Activated CD4-positive, alpha-beta memory T cell treated with anti-CD3 and anti-CD28 coated beads, Interleukin-2, amount 10 ng/mL, durations not matched to agents 7 days and 5 days (primary cell): Measurements from ENCODE around the gene S100A6. TPM values are rescaled to one million over a fixed set of nuclear protein-coding genes. Genes with fewer than 3 reads are reported as not detected.
"Not testable (repeated sequence)": the region's sequence is repeated elsewhere in the genome, so short reads cannot be mapped to it uniquely, and the experiment has no call there.

Source experiments
- CTCF ChIA-PET: fragments of 350-600 bp; sonication (Branson Sonifier 250); formaldehyde crosslinking; loops from one replicate; lab custom pipeline; 2021; ENCODE audit warnings: antibody characterized with exemption, inconsistent platforms; lab: Charles Lee
- POLR2A ChIA-PET: fragments of 350-600 bp; sonication (Branson Sonifier 250); formaldehyde crosslinking; loops from one replicate; lab custom pipeline; 2021; ENCODE audit warnings: antibody characterized with exemption; lab: Charles Lee
- DNase-seq: peaks from one replicate; pipeline ENCODE4 v3.0.0-alpha.2; 2020
- H3K27ac Mint-ChIP-seq: one replicate; pipeline ENCODE4 v1.8.0; 2021; ENCODE audit warnings: mild to moderate bottlenecking, mixed read lengths
- H3K27me3 Mint-ChIP-seq: one replicate; pipeline ENCODE4 v1.8.0; 2021; ENCODE audit warnings: mixed read lengths
- H3K36me3 Mint-ChIP-seq: one replicate; pipeline ENCODE4 v1.8.0; 2021; ENCODE audit warnings: low read depth, mixed read lengths
- H3K4me1 Mint-ChIP-seq: one replicate; pipeline ENCODE4 v1.8.0; 2021; ENCODE audit warnings: mixed read lengths
- H3K4me3 Mint-ChIP-seq: one replicate; pipeline ENCODE4 v1.8.0; 2021; ENCODE audit warnings: mild to moderate bottlenecking, mixed read lengths
- H3K9me3 Mint-ChIP-seq: one replicate; pipeline ENCODE4 v1.8.0; 2021; ENCODE audit warnings: mixed read lengths
- total RNA-seq, 2 experiments: library from RNA; stranded (reverse); gene quantifications; one replicate each; pipeline ENCODE4 v1.2.3, GENCODE V29; 2021

The S100A6 gene
- total RNA-seq: 100 to 1,000 TPM; 781 to 799 TPM

DNA sequence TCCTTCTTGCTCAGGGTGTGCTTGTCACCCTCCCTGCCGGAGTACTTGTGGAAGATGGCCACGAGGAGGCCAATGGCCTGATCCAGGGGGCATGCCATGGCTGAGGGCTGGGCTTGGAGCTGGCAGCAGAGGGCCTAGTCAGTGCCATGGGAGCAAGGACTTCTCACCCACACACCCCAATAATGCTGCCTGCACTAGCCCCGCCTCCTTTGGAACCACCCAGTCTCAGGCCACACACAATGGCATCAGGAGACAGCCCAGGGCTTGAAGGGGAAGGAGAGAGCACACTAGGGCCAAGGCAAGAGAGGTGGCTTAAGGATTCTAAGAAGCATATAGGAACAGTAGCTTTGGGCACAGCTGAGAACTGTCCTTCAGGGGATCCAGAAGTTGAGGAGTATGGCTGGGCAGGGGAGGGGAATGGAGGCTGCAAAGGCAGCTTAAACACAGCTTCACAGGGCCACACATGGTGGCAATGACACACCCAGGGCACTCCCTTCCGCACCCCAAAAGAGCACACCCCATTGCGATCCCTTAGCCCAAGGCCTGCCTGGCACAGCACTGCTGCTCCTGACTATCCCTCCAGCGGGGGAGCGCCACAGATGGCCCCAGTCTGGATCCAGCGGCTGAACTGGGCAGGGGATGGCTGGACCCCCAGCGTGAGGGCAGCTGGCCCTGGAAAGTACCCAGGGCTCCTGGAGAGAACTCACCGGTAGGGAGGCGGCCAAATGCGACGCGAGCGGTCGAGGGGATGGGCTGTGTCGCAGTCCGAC, at the start of gene S100A6:
TSS of gene S100A6 (minus strand) at position 750 of the 770 bp plus-strand sequence. CDS start at position 98, 652 bp downstream.
- H3K27me3 Mint-ChIP-seq: no peaks in the 10 kb centered on the region
- H3K4me3 Mint-ChIP-seq: peak within 1 kb of the TSS; percentile 99
- peaks cover 79% of the 10 kb centered on the region for H3K4me1 Mint-ChIP-seq
- CTCF ChIA-PET: interaction anchor here (1.0 to 6.1 kb wide), 11 partner anchors 10 to 1500 kb away, joined by 3 to 202 read pairs (median 7); partner anchors contain the start of genes CHTOP, S100A2, S100A3 and S100A4
- POLR2A ChIA-PET: interaction anchor here (0.6 to 7.1 kb wide), 19 partner anchors 9 to 428 kb away, joined by 3 to 281 read pairs (median 8); partner anchors contain the start of genes CHTOP, DENND4B, ILF2 and S100A1
- peaks cover 53% of the 10 kb centered on the region for H3K36me3 Mint-ChIP-seq
- DNase-seq: peak; percentile 72
- peak within 1 kb of the TSS; percentile 94 for H3K27ac Mint-ChIP-seq
- no peaks in the 10 kb centered on the region for H3K9me3 Mint-ChIP-seq

DNA sequence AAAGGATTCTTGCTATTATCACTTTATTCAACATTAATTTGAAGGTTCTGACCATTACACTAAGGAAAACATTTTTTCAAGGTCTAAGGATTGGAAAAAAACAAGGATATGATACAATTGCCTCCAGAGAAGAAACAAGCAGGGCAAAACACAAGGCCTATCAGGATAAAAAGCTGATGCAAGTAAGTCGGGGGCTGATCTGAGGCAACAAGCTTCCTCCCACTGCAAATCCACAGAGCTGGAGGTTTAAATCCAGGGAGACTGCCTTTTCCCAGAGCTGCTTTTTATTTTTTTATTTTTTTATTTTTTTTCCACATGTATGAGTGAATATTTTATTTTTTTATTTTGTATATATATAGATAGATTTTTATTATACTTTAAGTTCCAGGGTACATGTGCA, 49.2 kb upstream of the S100A6 start:
- Mint-ChIP-seq H3K9me3 (no peaks in the 10 kb centered on the region), H3K4me1 (no peaks in the 10 kb centered on the region), H3K36me3 (no peaks in the 10 kb centered on the region), H3K4me3 (no peak overlapping the region), H3K27ac (no peak overlapping the region), H3K27me3 (peaks cover 11% of the 10 kb centered on the region)
- ChIA-PET CTCF (interaction anchor here (1.0 kb wide), 1 partner anchor 23 kb away, joined by 3 read pairs; no protein-coding TSS in a partner anchor), POLR2A (interaction anchor here (1.0 kb wide), 1 partner anchor 12 kb away, joined by 3 read pairs; no protein-coding TSS in a partner anchor)
- no peak for DNase-seq

DNA sequence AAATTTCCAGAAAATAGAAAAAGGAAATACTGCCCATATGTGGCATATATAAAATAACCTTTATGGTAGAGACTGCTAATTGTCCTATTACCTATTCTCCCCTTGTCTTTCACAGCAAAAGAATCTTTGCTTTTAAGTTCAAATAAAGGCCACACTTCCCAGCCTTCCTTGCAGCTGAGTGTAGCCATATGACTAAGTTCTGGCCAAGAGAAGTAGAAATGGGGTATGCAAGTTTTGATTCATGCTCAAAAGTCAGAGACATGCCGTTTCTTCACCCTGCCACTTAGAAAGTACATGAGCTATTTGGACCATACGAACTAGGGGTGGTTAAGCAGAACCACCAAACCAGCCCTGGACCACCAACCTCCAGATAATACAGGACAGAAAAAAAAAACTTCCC, 48.2 kb upstream of the S100A6 start:
- no peak for DNase-seq
- no peak overlapping the region for H3K4me3 Mint-ChIP-seq

DNA sequence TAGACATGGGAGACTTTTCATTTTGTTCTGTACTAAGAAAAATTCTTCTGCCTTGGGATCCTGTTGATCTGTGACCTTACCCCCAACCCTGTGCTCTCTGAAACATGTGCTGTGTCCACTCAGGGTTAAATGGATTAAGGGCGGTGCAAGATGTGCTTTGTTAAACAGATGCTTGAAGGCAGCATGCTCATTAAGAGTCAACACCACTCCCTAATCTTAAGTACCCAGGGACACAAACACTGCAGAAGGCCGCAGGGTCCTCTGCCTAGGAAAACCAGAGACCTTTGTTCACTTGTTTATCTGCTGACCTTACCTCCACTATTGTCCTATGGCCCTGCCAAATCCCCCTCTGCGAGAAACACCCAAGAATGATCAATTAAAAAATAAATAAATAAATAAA, 47.7 kb upstream of the S100A6 start:
- DNase-seq, POLR2A ChIA-PET, H3K9me3 Mint-ChIP-seq, H3K27ac Mint-ChIP-seq, H3K4me3 Mint-ChIP-seq, H3K36me3 Mint-ChIP-seq, H3K4me1 Mint-ChIP-seq: not testable (repeated sequence)
- H3K27me3 Mint-ChIP-seq: peaks cover 21% of the 10 kb centered on the region
- CTCF ChIA-PET: interaction anchor here (0.6 to 0.7 kb wide), 2 partner anchors 11 to 89 kb away, joined by 3 to 4 read pairs; no protein-coding TSS in a partner anchor

More for the DNA sequence above, 48.2 kb upstream of the S100A6 start:
- POLR2A ChIA-PET: no interaction called here
- Mint-ChIP-seq H3K4me1 (no peaks in the 10 kb centered on the region), H3K9me3 (no peaks in the 10 kb centered on the region), H3K36me3 (no peaks in the 10 kb centered on the region), H3K27ac (no peak overlapping the region), H3K27me3 (peaks cover 16% of the 10 kb centered on the region)
- CTCF ChIA-PET: interaction anchor here (0.6 to 0.7 kb wide), 2 partner anchors 11 to 90 kb away, joined by 3 to 4 read pairs; no protein-coding TSS in a partner anchor

DNA sequence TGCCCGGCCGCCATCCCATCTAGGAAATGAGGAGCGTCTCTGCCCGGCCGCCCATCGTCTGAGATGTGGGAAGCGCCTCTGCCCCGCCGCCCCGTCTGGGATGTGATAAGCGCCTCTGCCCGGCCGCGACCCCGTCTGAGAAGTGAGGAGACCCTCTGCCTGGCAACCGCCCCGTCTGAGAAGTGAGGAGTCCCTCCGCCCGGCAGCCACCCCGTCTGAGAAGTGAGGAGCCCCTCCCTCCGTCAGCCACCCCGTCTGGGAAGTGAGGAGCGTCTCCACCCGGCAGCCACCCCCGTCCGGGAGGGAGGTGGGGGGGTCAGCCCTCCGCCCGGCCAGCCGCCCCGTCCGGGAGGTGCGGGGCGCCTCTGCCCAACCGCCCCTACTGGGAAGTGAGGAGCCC, 47.0 kb upstream of the S100A6 start:
- H3K27me3 Mint-ChIP-seq: peaks cover 28% of the 10 kb centered on the region
- H3K4me3 Mint-ChIP-seq: not testable (repeated sequence)

DNA sequence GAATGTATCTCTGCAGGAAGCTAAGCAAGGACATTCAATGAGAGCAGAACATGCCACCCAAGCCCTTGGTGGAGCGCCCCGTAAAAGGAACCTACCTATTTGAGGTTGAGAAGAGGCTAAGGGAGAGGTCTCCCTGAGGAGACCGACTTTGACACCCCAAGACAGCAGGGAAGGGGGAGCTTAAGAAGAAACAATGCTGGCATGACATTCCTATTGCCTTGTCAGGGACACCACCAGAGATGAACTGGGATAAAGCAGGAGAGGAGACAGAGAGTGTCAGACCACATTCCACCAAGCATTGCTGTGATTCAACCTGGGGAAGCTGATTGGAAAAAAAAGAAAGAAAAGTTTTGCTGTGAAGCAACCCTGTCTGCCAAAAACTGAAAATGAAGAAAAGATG, 43.1 kb upstream of the S100A6 start:
- Mint-ChIP-seq H3K27ac (no peak overlapping the region), H3K27me3 (peaks cover 28% of the 10 kb centered on the region), H3K36me3 (no peaks in the 10 kb centered on the region), H3K9me3 (no peaks in the 10 kb centered on the region), H3K4me1 (peaks cover 9% of the 10 kb centered on the region), H3K4me3 (no peak overlapping the region)
- POLR2A ChIA-PET: interaction anchor here (2.0 kb wide), 1 partner anchor 55 kb away, joined by 8 read pairs; the partner anchor contains the start of gene CHTOP
- DNase-seq: no peak
- CTCF ChIA-PET: interaction anchor here (0.8 kb wide), 1 partner anchor 36 kb away, joined by 3 read pairs; no protein-coding TSS in a partner anchor

More for the DNA sequence above, 47.0 kb upstream of the S100A6 start:
- H3K9me3 Mint-ChIP-seq, CTCF ChIA-PET, POLR2A ChIA-PET, H3K36me3 Mint-ChIP-seq, H3K4me1 Mint-ChIP-seq, H3K27ac Mint-ChIP-seq, DNase-seq: not testable (repeated sequence)

DNA sequence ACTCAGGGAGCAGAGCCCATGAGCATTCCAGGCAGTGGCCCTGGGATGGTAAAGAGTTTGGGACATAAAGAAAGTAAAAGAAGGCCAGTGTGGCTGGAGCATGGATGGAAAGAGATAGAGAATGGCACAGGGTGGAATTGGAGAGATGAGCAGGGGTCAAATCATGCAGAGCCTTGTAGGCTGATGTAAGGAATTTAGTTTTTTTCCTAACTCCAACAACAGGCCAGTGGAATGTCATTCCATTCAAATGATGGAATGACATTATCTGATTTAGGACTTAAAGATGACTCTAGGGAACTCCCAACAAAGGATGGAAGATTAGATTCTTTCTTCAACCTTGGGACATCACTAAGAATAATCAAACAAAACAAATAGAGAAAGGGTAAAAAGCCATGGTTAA, 42.7 kb upstream of the S100A6 start:
- Mint-ChIP-seq H3K4me1 (peaks cover 9% of the 10 kb centered on the region), H3K27me3 (peaks cover 28% of the 10 kb centered on the region), H3K27ac (no peak overlapping the region), H3K9me3 (no peaks in the 10 kb centered on the region), H3K36me3 (no peaks in the 10 kb centered on the region), H3K4me3 (no peak overlapping the region)
- no peak for DNase-seq
- POLR2A ChIA-PET: interaction anchor here (0.6 to 2.0 kb wide), 2 partner anchors 56 to 379 kb away, joined by 3 to 8 read pairs; partner anchors contain the start of gene CHTOP
- CTCF ChIA-PET: interaction anchor here (0.8 kb wide), 1 partner anchor 37 kb away, joined by 3 read pairs; no protein-coding TSS in a partner anchor

DNA sequence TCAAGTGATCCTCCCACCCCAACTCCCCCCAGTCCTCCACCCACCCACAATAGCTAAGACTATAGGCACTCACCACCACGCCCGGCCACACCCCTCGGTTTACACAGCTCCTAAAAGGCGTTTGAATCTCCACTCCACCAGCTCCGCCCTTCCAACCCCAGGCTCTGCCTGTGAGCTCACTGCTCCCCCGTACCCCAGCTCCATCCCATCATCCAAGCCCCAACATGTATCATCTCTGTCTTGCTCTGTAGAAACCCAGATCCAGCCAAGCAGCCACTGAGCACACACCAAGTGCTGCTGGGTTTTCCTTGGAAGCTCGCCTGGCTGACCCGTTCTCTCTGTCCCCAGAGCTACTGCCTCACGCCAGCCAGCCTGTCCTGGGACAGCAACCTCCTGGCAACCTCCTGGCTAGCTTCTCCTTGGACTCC, 41.8 kb upstream of the S100A6 start:
- POLR2A ChIA-PET: interaction anchor here (0.6 to 2.0 kb wide), 3 partner anchors 25 to 380 kb away, joined by 3 to 8 read pairs (median 3); partner anchors contain the start of gene CHTOP
- H3K27me3 Mint-ChIP-seq: peaks cover 28% of the 10 kb centered on the region
- DNase-seq: no peak
- H3K36me3 Mint-ChIP-seq: no peaks in the 10 kb centered on the region
- CTCF ChIA-PET: interaction anchor here (0.8 to 1.1 kb wide), 3 partner anchors 45 to 67 kb away, joined by 3 to 4 read pairs (median 4); partner anchors contain the start of gene S100A13
- H3K4me1 Mint-ChIP-seq: peaks cover 18% of the 10 kb centered on the region
- no peaks in the 10 kb centered on the region for H3K9me3 Mint-ChIP-seq
- H3K4me3 Mint-ChIP-seq: no peak overlapping the region
- no peak overlapping the region for H3K27ac Mint-ChIP-seq

DNA sequence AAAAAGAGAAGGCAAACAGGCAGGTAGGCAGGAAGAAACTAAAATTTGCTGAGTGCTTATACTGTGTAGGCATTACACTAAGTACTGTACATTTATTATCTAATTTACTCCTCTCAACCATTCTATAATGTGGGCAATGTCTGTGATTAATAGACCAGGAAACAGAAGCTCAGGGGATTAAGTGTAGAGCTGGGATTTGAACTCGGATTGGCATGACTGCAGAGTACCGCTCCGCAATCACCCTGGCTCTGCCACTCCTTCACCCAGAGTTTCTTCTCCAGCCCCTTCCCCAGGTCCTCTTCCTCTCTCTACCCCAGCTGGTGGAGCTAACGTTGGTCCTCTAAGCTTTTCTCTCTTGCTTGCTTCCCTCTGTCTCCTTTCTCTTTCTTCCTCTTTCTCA, 41.3 kb upstream of the S100A6 start:
- H3K4me3 Mint-ChIP-seq: no peak overlapping the region
- H3K9me3 Mint-ChIP-seq: no peaks in the 10 kb centered on the region
- H3K27me3 Mint-ChIP-seq: peaks cover 28% of the 10 kb centered on the region
- no peak for DNase-seq
- ChIA-PET CTCF (interaction anchor here (0.8 to 1.1 kb wide), 3 partner anchors 45 to 67 kb away, joined by 3 to 4 read pairs (median 4); partner anchors contain the start of gene S100A13), POLR2A (interaction anchor here (1.1 to 2.0 kb wide), 2 partner anchors 26 to 57 kb away, joined by 3 to 8 read pairs; partner anchors contain the start of gene CHTOP)
- H3K4me1 Mint-ChIP-seq: peaks cover 22% of the 10 kb centered on the region
- H3K27ac Mint-ChIP-seq: no peak overlapping the region
- H3K36me3 Mint-ChIP-seq: no peaks in the 10 kb centered on the region

DNA sequence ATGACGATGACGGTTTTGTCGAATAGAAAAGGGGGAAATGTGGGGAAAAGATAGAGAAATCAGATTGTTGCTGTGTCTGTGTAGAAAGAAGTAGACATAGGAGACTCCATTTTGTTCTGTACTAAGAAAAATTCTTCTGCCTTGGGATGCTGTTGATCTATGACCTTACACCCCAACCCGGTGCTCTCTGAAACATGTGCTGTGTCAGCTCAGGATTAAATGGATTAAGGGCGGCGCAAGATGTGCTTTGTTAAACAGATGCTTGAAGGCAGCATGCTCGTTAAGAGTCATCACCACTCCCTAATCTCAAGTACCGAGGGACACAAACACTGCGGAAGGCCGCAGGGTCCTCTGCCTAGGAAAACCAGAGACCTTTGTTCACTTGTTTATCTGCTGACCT, 39.7 kb upstream of the S100A6 start:
- H3K27ac Mint-ChIP-seq, H3K4me3 Mint-ChIP-seq, POLR2A ChIA-PET, H3K9me3 Mint-ChIP-seq, DNase-seq, H3K36me3 Mint-ChIP-seq: not testable (repeated sequence)
- Mint-ChIP-seq H3K4me1 (peaks cover 30% of the 10 kb centered on the region), H3K27me3 (peaks cover 28% of the 10 kb centered on the region)
- CTCF ChIA-PET: interaction anchor here (1.2 kb wide), 2 partner anchors 40 to 65 kb away, joined by 4 to 5 read pairs; partner anchors contain the start of gene S100A14

DNA sequence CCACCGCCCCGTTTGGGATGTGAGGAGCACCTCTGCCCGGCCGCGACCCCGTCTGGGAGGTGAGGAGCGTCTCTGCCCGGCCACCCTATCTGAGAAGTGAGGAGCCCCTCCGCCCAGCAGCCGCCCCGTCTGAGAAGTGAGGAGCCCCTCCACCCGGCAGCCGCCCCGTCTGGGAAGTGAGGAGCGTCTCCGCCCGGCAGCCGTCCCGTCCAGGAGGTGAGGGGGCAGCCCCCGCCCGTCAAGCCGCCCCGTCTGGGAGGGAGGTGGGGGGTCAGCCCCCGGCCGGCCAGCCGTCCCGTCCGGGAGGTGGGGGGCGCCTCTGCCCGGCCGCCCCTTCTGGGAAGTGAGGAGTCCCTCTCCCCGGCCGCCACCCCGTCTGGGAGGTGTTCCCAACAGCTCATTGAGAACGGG, 39.3 kb upstream of the S100A6 start:
- Mint-ChIP-seq H3K4me1 (peaks cover 30% of the 10 kb centered on the region), H3K27me3 (peaks cover 28% of the 10 kb centered on the region)
- H3K27ac Mint-ChIP-seq, H3K4me3 Mint-ChIP-seq, POLR2A ChIA-PET, H3K36me3 Mint-ChIP-seq, H3K9me3 Mint-ChIP-seq, CTCF ChIA-PET, DNase-seq: not testable (repeated sequence)

DNA sequence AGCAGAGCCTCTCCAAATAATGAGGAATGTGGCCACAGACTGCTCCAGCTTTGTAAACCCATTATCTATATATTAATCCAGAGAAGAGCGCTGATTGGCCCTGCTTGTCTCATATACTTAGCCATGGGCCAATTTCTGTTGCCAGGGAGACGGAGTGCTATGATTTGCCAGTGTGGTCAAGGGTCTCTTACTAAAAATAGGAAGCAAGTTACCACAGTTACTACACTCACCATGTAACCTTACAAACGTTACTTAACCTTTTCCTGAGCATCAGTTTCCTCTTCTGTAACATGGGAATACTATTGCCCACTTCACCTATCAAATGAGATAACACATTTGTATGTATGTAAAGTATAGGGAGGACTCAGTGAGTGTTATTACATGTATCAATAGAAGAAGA, 37.6 kb upstream of the S100A6 start:
- Mint-ChIP-seq H3K9me3 (no peaks in the 10 kb centered on the region), H3K4me3 (no peak overlapping the region), H3K36me3 (no peaks in the 10 kb centered on the region), H3K27ac (peak overlapping the region; percentile 54), H3K4me1 (peaks cover 43% of the 10 kb centered on the region), H3K27me3 (peaks cover 17% of the 10 kb centered on the region)
- ChIA-PET POLR2A (interaction anchor here (0.9 to 6.3 kb wide), 6 partner anchors 12 to 417 kb away, joined by 3 to 138 read pairs (median 3); partner anchors contain the start of genes RPS27, S100A4 and S100A6), CTCF (interaction anchor here (0.8 to 7.4 kb wide), 13 partner anchors 10 to 64 kb away, joined by 3 to 202 read pairs (median 7); partner anchors contain the start of genes CHTOP, S100A14, S100A4 and S100A5)
- DNase-seq: no peak
